SU-DHL-6 (cell line): ENCODE results near the gene LSM14B.

Source experiments
- H2AFZ ChIP-seq: fragments of 200-600 bp; sonication (generic); 2 replicates; pipeline ENCODE4 v1.6.1; 2014; ENCODE audit warnings: low read depth, mild to moderate bottlenecking, moderate library complexity, mixed read lengths, antibody characterized with exemption, low read length; ENCODE audit not compliant: severe bottlenecking
- H3F3A ChIP-seq: fragments of 200-600 bp; shearing (Covaris generic); 2 replicates; pipeline ENCODE4 v1.6.0; 2016; ENCODE audit warnings: antibody characterized with exemption, mild to moderate bottlenecking; ENCODE audit not compliant: insufficient read depth
- H3K27ac ChIP-seq: fragments of 200-600 bp; sonication (generic); 2 replicates; pipeline ENCODE4 v1.5.1; 2016; ENCODE audit warnings: low read depth, mild to moderate bottlenecking, low read length, moderate library complexity, mixed read lengths
- H3K27me3 ChIP-seq: fragments of 200-600 bp; sonication (generic), shearing (Covaris generic); 2 replicates; pipeline ENCODE4 v1.6.0; 2014; ENCODE audit warnings: mild to moderate bottlenecking, low read length
- H3K36me3 ChIP-seq: fragments of 200-600 bp; sonication (generic); 2 replicates; pipeline ENCODE4 v1.6.1; 2014; ENCODE audit warnings: mild to moderate bottlenecking, low read length, mixed read lengths
- H3K4me2 ChIP-seq: fragments of 300-600, 200-600 bp; shearing (Covaris generic), sonication (generic); 2 replicates; pipeline ENCODE4 v1.6.0; 2014; ENCODE audit warnings: low read length, low read depth, mild to moderate bottlenecking; ENCODE audit not compliant: poor library complexity, severe bottlenecking
- H3K4me3 ChIP-seq: fragments of 200-600 bp; sonication (generic); 2 replicates; pipeline ENCODE4 v1.5.1; 2014; ENCODE audit warnings: antibody characterized with exemption, low read length, mild to moderate bottlenecking, mixed read lengths; ENCODE audit not compliant: insufficient read depth, poor library complexity, severe bottlenecking
- H3K79me2 ChIP-seq: fragments of 200-600 bp; sonication (generic); 2 replicates; pipeline ENCODE4 v1.6.1; 2014; ENCODE audit warnings: mild to moderate bottlenecking, low read length, moderate library complexity; ENCODE audit not compliant: insufficient read depth
- H3K9ac ChIP-seq: fragments of 200-600 bp; sonication (generic); 2 replicates; pipeline ENCODE4 v1.7.0; 2014; ENCODE audit warnings: mild to moderate bottlenecking, low read length
- H3K9me2 ChIP-seq: fragments of 200-600 bp; sonication (generic); replicated peaks from 2 replicates; pipeline ENCODE4 v1.6.1; 2014; ENCODE audit warnings: low read length; ENCODE audit not compliant: insufficient read depth
- H3K9me3 ChIP-seq: fragments of 200-600 bp; sonication (generic); 2 replicates; pipeline ENCODE4 v1.6.1; 2014; ENCODE audit warnings: low read length, mixed read lengths; ENCODE audit not compliant: insufficient read depth
- H4K20me1 ChIP-seq: fragments of 200-600 bp; sonication (generic); 2 replicates; pipeline ENCODE4 v1.6.1; 2014; ENCODE audit warnings: low read depth, mild to moderate bottlenecking, antibody characterized with exemption, low read length, moderate library complexity, mixed read lengths
- CTCF ChIP-seq: fragments of 200-600 bp; sonication (generic); IDR thresholded peaks from one replicate; pipeline ENCODE4 v1.5.1; 2017; ENCODE audit warnings: antibody characterized with exemption, mild to moderate bottlenecking, low read length, moderate library complexity; ENCODE audit not compliant: insufficient read depth, poor library complexity, severe bottlenecking
- EZH2phosphoT487 ChIP-seq: fragments of 200-600 bp; sonication (generic), shearing (Covaris generic); conservative IDR thresholded peaks from 2 replicates; pipeline ENCODE4 v1.6.1; 2018; ENCODE audit warnings: mild to moderate bottlenecking, antibody characterized with exemption, low read length, moderate library complexity, mixed read lengths

The LSM14B gene

GRCh38 chr20:62104791-62105345 is 17.4 kb upstream of the LSM14B start:
- Histone ChIP-seq H3F3A (no peaks in the 10 kb centered on the region), H3K4me3 (no peak overlapping the region), H3K27ac (no peak overlapping the region), H2AFZ (no peak overlapping the region), H3K9ac (no peak overlapping the region), H3K27me3 (no peaks in the 10 kb centered on the region), H4K20me1 (no peaks in the 10 kb centered on the region), H3K79me2 (no peaks in the 10 kb centered on the region), H3K9me3 (peaks cover 26% of the 10 kb centered on the region), H3K9me2 (no peaks in the 10 kb centered on the region), H3K36me3 (no peaks in the 10 kb centered on the region), H3K4me2 (no peak overlapping the region)
- TF ChIP-seq EZH2phosphoT487 = no peak
- no peak for TF ChIP-seq CTCF

GRCh38 chr20:62105592-62105991 is 16.7 kb upstream of the LSM14B start:
- Histone ChIP-seq H3F3A (no peaks in the 10 kb centered on the region), H4K20me1 (no peaks in the 10 kb centered on the region), H3K4me3 (no peak overlapping the region), H3K9me3 (peaks cover 29% of the 10 kb centered on the region), H2AFZ (no peak overlapping the region), H3K9ac (no peak overlapping the region), H3K9me2 (no peaks in the 10 kb centered on the region), H3K27ac (no peak overlapping the region), H3K4me2 (no peak overlapping the region), H3K79me2 (no peaks in the 10 kb centered on the region), H3K27me3 (no peaks in the 10 kb centered on the region), H3K36me3 (no peaks in the 10 kb centered on the region)
- TF ChIP-seq CTCF (no peak), EZH2phosphoT487 (no peak)

GRCh38 chr20:62111148-62111547 is 11.1 kb upstream of the LSM14B start:
- Histone ChIP-seq H3K9ac (no peak overlapping the region), H3K79me2 (no peaks in the 10 kb centered on the region), H3K36me3 (no peaks in the 10 kb centered on the region), H3F3A (no peaks in the 10 kb centered on the region), H3K9me2 (no peaks in the 10 kb centered on the region), H3K4me3 (no peak overlapping the region), H2AFZ (no peak overlapping the region), H4K20me1 (no peaks in the 10 kb centered on the region), H3K4me2 (no peak overlapping the region), H3K9me3 (peaks cover 43% of the 10 kb centered on the region), H3K27ac (no peak overlapping the region), H3K27me3 (no peaks in the 10 kb centered on the region)
- TF ChIP-seq CTCF (no peak), EZH2phosphoT487 (no peak)

- Histone ChIP-seq H3K36me3 (no peaks in the 10 kb centered on the region), H3F3A (no peaks in the 10 kb centered on the region), H2AFZ (no peak overlapping the region), H3K79me2 (no peaks in the 10 kb centered on the region), H3K4me3 (no peak overlapping the region), H3K9me3 (peaks cover 39% of the 10 kb centered on the region), H3K4me2 (no peak overlapping the region), H4K20me1 (no peaks in the 10 kb centered on the region), H3K27me3 (no peaks in the 10 kb centered on the region), H3K27ac (no peak overlapping the region), H3K9ac (no peak overlapping the region), H3K9me2 (no peaks in the 10 kb centered on the region)
- TF ChIP-seq CTCF (no peak), EZH2phosphoT487 (no peak)
Observed at GRCh38 chr20:62112368-62112767, 9.9 kb upstream of the LSM14B start.
